A673 (cell line): ENCODE measurements around the gene MPIG6B. TPM values are rescaled to one million over a fixed set of nuclear protein-coding genes. Genes with fewer than 3 reads are reported as not detected.

Experiments
- BruUV-seq: library from RNA; stranded (reverse); fragments of 400-500 nt; replicated peaks from 2 replicates; lab custom pipeline; 2021; lab: Mats Ljungman, UMichigan
- CTCF ChIA-PET: fragments of 300-600 bp; sonication (Branson Sonifier 250); formaldehyde crosslinking; loops from one replicate; lab custom pipeline; 2022; ENCODE audit warnings: antibody characterized with exemption; lab: Charles Lee
- POLR2A ChIA-PET: fragments of 300-600 bp; sonication (Branson Sonifier 250); formaldehyde crosslinking; loops from one replicate; lab custom pipeline; 2022; ENCODE audit warnings: antibody characterized with exemption; ENCODE audit not compliant: low non-redundant PET; lab: Charles Lee
- DNase-seq: peaks from one replicate; pipeline ENCODE4 v3.0.0-alpha.2; 2015; ENCODE audit warnings: low spot score
- H3K27ac ChIP-seq: fragments of 200-600 bp; sonication (generic); 2 replicates; pipeline ENCODE4 v1.5.1; 2016; ENCODE audit warnings: mixed run types, low read depth, mild to moderate bottlenecking, mixed read lengths, antibody characterized with exemption, low read length; ENCODE audit not compliant: poor library complexity, severe bottlenecking
- H3K27me3 ChIP-seq: fragments of 200-600 bp; sonication (generic); replicated peaks from 2 replicates; pipeline ENCODE4 v1.6.1; 2017; ENCODE audit warnings: mixed run types, low read depth, mild to moderate bottlenecking, mixed read lengths, antibody characterized with exemption, low read length; ENCODE audit not compliant: insufficient read depth, poor library complexity
- H3K36me3 ChIP-seq: fragments of 200-600 bp; sonication (generic); 2 replicates; pipeline ENCODE4 v1.6.1; 2016; ENCODE audit warnings: mixed run types, mild to moderate bottlenecking, mixed read lengths, antibody characterized with exemption, low read length; ENCODE audit not compliant: insufficient read depth, poor library complexity, severe bottlenecking
- H3K4me1 ChIP-seq: fragments of 200-600 bp; sonication (generic); 2 replicates; pipeline ENCODE4 v1.6.1; 2017; ENCODE audit warnings: mixed run types, mild to moderate bottlenecking, mixed read lengths, antibody characterized with exemption, low read length; ENCODE audit not compliant: insufficient read depth, poor library complexity, severe bottlenecking
- H3K4me3 ChIP-seq: fragments of 200-600 bp; sonication (generic); 2 replicates; pipeline ENCODE4 v1.5.1; 2016; ENCODE audit warnings: low read depth, mixed run types, mild to moderate bottlenecking, mixed read lengths, low read length; ENCODE audit not compliant: poor library complexity, severe bottlenecking
- H3K9me3 ChIP-seq: fragments of 200-600 bp; sonication (generic); 2 replicates; pipeline ENCODE4 v1.6.1; 2016; ENCODE audit warnings: mixed run types, low read depth, mild to moderate bottlenecking, mixed read lengths, antibody characterized with exemption, low read length; ENCODE audit not compliant: poor library complexity, severe bottlenecking
- CTCF ChIP-seq: fragments of 300-800, 200-600 bp; sonication (generic); conservative IDR thresholded peaks from 2 replicates; pipeline ENCODE4 v1.5.1; 2017; ENCODE audit warnings: low read depth, mild to moderate bottlenecking, antibody characterized with exemption, low read length, moderate library complexity, mixed read lengths
- EZH2 ChIP-seq: fragments of 200-600 bp; sonication (generic); IDR thresholded peaks from 2 replicates; pipeline ENCODE4 v1.6.1; 2017; ENCODE audit warnings: borderline replicate concordance, low read depth, mild to moderate bottlenecking, mixed read lengths, antibody characterized with exemption, low read length; ENCODE audit not compliant: poor library complexity, severe bottlenecking
- intact Hi-C: fragments of 100-400 bp; cut with micrococcal nuclease; formaldehyde crosslinking; loops from one replicate; pipeline ENCODE4 v1.10.0; 2022; ENCODE audit not compliant: unreplicated experiment
- total RNA-seq: library from RNA; stranded (reverse); gene quantifications from 2 replicates; pipeline ENCODE4 v1.2.3, GENCODE V29; 2021

The MPIG6B gene
- total RNA-seq, 1 experiment from 2014 or later = not detected

GRCh38 chr6:31725502-31726350 is 2.6 kb downstream of the MPIG6B start:
- H3K4me1 ChIP-seq = peaks cover 11% of the 10 kb centered on the region
- ChIA-PET POLR2A (interaction anchor here (0.7 kb wide), 1 partner anchor 119 kb away, joined by 3 read pairs; no protein-coding TSS in a partner anchor), CTCF (no interaction called here)
- no TSS peak for BruUV-seq
- no peaks in the 10 kb centered on the region for H3K27me3 ChIP-seq
- TF ChIP-seq EZH2 (no peak), CTCF (no peak)
- peaks cover 20% of the 10 kb centered on the region for H3K36me3 ChIP-seq
- H3K4me3 ChIP-seq = no peak overlapping the region
- intact Hi-C loops = no loop called here
- DNase-seq = no peak
- H3K9me3 ChIP-seq = no peaks in the 10 kb centered on the region
- H3K27ac ChIP-seq = no peak overlapping the region

- peaks cover 34% of the 10 kb centered on the region for H3K36me3 ChIP-seq
- no TSS peak for BruUV-seq
- intact Hi-C loops = no loop called here
- no peaks in the 10 kb centered on the region for H3K9me3 ChIP-seq
- ChIA-PET POLR2A (no interaction called here), CTCF (no interaction called here)
- TF ChIP-seq CTCF (no peak), EZH2 (no peak)
- no peak overlapping the region for H3K27ac ChIP-seq
- H3K4me3 ChIP-seq = no peak overlapping the region
- DNase-seq = no peak
- H3K27me3 ChIP-seq = no peaks in the 10 kb centered on the region
- peaks cover 11% of the 10 kb centered on the region for H3K4me1 ChIP-seq
These were observed 4.0 kb downstream of the MPIG6B start for GRCh38 chr6:31727034-31727716.

GRCh38 chr6:31727717-31728671 is 4.8 kb downstream of the MPIG6B start:
- no peaks in the 10 kb centered on the region for H3K9me3 ChIP-seq
- no peak overlapping the region for H3K27ac ChIP-seq
- H3K36me3 ChIP-seq = peaks cover 41% of the 10 kb centered on the region
- peaks cover 11% of the 10 kb centered on the region for H3K4me1 ChIP-seq
- TF ChIP-seq CTCF = no peak
- no peak for TF ChIP-seq EZH2
- no peak overlapping the region for H3K4me3 ChIP-seq
- intact Hi-C loops = loop anchor here (2.0 kb wide), 1 partner anchor 99 kb away; the partner anchor contains the start of gene HSPA1B
- H3K27me3 ChIP-seq = no peaks in the 10 kb centered on the region
- CTCF ChIA-PET = no interaction called here
- BruUV-seq = no TSS peak
- POLR2A ChIA-PET = no interaction called here
- DNase-seq = no peak
